RWPE2 (cell line): ENCODE measurements around the gene MTA1.

Experiments used
- ATAC-seq: fragments of 200-7000 bp; cut with Tn5 transposase; 3 replicates; pipeline ENCODE4 v1.9.1; 2021; ENCODE audit warnings: low read depth
- DNase-seq: peaks from one replicate; pipeline ENCODE4 v3.0.0-alpha.2; 2020; ENCODE audit warnings: low spot score
- H3K27ac ChIP-seq: fragments of 450-650 bp; 2 replicates; pipeline ENCODE4 v1.5.1; 2017; ENCODE audit warnings: mild to moderate bottlenecking; ENCODE audit not compliant: poor library complexity, severe bottlenecking
- H3K27me3 ChIP-seq: fragments of 250-450 bp; sonication (Bioruptor Pico); 2 replicates; pipeline ENCODE4 v1.5.1; 2021; ENCODE audit warnings: mild to moderate bottlenecking, moderate library complexity; ENCODE audit not compliant: insufficient read depth, poor library complexity, severe bottlenecking
- H3K36me3 ChIP-seq: fragments of 250-450 bp; sonication (Bioruptor Pico); 2 replicates; pipeline ENCODE4 v1.5.1; 2020; ENCODE audit warnings: low read depth, mild to moderate bottlenecking, moderate library complexity
- H3K4me1 ChIP-seq: fragments of 250-450 bp; sonication (Bioruptor Pico); 2 replicates; pipeline ENCODE4 v1.5.1; 2021; ENCODE audit warnings: mild to moderate bottlenecking, moderate library complexity; ENCODE audit not compliant: insufficient read depth, poor library complexity, severe bottlenecking
- H3K4me3 ChIP-seq: fragments of 250-450 bp; sonication (Bioruptor Pico); 2 replicates; pipeline ENCODE4 v1.5.1; 2021; ENCODE audit warnings: mild to moderate bottlenecking, moderate library complexity; ENCODE audit not compliant: severe bottlenecking
- H3K9me3 ChIP-seq: fragments of 250-450 bp; sonication (Bioruptor Pico); 2 replicates; pipeline ENCODE4 v1.5.1; 2021; ENCODE audit warnings: mild to moderate bottlenecking, moderate library complexity; ENCODE audit not compliant: severe bottlenecking
- TF ChIP-seq, protein P1 (sequence below): fragments of 450-650 bp; IDR thresholded peaks from one replicate; pipeline ENCODE4 v1.5.1; 2017; ENCODE audit warnings: mild to moderate bottlenecking, moderate library complexity; ENCODE audit not compliant: poor library complexity, severe bottlenecking

Gene MTA1

DNA sequence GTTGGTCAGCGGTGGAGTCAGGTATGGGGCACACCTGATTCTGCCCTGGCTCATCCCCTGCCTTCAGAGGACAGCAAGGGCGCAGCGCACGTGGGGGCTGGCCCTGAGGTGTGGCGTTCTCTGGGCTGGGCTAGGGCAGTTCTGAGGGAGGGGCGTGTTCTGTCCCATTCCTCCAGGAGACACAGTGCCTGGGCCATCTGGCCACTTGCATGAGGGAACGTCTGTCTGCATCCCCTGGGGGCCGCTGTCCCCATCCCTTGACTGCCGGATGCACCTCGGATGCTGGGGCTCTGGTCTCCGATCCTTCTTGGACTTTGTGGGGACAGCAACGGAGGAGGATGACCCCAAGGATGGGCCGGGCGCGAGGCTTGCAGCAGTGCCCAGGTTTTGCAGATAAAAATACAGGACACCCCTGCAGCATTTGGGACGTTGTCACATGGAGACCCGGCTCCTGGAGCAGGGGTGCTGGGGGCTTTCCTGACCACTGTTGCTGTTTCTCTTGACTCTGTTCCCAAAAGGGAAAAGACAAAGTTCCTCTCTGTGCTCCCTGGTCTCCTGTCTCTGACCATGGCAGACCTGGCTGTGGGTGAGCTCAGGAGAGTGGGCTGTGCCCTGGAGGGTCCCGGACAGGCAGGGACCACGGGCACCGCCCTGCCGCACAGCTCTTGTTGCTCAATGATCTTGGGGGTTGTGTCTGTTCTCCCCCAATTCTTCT lies 6.9 kb downstream of the MTA1 start:
- TF ChIP-seq, protein P1, sequence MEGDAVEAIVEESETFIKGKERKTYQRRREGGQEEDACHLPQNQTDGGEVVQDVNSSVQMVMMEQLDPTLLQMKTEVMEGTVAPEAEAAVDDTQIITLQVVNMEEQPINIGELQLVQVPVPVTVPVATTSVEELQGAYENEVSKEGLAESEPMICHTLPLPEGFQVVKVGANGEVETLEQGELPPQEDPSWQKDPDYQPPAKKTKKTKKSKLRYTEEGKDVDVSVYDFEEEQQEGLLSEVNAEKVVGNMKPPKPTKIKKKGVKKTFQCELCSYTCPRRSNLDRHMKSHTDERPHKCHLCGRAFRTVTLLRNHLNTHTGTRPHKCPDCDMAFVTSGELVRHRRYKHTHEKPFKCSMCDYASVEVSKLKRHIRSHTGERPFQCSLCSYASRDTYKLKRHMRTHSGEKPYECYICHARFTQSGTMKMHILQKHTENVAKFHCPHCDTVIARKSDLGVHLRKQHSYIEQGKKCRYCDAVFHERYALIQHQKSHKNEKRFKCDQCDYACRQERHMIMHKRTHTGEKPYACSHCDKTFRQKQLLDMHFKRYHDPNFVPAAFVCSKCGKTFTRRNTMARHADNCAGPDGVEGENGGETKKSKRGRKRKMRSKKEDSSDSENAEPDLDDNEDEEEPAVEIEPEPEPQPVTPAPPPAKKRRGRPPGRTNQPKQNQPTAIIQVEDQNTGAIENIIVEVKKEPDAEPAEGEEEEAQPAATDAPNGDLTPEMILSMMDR = no peak
- DNase-seq = peak; percentile 75
- no peak overlapping the region for H3K27ac ChIP-seq
- H3K9me3 ChIP-seq = no peaks in the 10 kb centered on the region
- H3K4me3 ChIP-seq = no peak overlapping the region
- peaks cover 60% of the 10 kb centered on the region for H3K36me3 ChIP-seq
- H3K27me3 ChIP-seq = no peaks in the 10 kb centered on the region
- H3K4me1 ChIP-seq = peaks cover 16% of the 10 kb centered on the region
- ATAC-seq = no peak

DNA sequence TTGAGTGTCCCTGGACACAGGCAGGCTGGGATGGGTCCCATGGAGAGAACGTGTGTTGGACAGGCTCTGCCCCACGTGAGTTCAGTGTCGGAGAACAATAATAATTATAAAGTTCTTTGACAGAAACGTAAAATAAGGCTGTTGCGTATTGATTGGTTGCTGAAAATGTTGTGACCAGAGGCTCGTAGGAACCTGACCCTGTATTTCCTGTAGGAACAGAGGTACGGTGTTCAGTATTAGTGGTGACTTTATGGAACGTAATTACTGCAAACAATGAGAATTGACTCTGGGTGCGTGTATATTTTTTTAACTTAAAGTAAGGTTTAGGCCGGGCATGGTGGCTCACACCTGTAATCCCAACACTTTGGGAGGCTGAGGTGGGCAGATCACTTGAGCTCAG lies 7.8 kb downstream of the MTA1 start:
- H3K4me3 ChIP-seq = no peak overlapping the region
- TF ChIP-seq, protein P1 = no peak
- ATAC-seq (no peak), DNase-seq (no peak)
- H3K4me1 ChIP-seq = peaks cover 16% of the 10 kb centered on the region
- H3K9me3 ChIP-seq = no peaks in the 10 kb centered on the region
- H3K36me3 ChIP-seq = peaks cover 63% of the 10 kb centered on the region
- no peaks in the 10 kb centered on the region for H3K27me3 ChIP-seq
- no peak overlapping the region for H3K27ac ChIP-seq

GRCh38 chr14:105427936-105428485 lies 8.4 kb downstream of the MTA1 start:
- H3K27me3 ChIP-seq = no peaks in the 10 kb centered on the region
- TF ChIP-seq, protein P1 = no peak
- no peak overlapping the region for H3K4me3 ChIP-seq
- DNase-seq = peak; percentile 25
- H3K36me3 ChIP-seq = peaks cover 66% of the 10 kb centered on the region
- H3K9me3 ChIP-seq = no peaks in the 10 kb centered on the region
- no peak for ATAC-seq
- peaks cover 16% of the 10 kb centered on the region for H3K4me1 ChIP-seq
- no peak overlapping the region for H3K27ac ChIP-seq

- Histone ChIP-seq H3K36me3 (peaks cover 58% of the 10 kb centered on the region), H3K27ac (peak overlapping the region; percentile 71), H3K27me3 (no peaks in the 10 kb centered on the region), H3K9me3 (no peaks in the 10 kb centered on the region), H3K4me1 (peaks cover 16% of the 10 kb centered on the region), H3K4me3 (no peak overlapping the region)
- no peak for ATAC-seq
- TF ChIP-seq, protein P1 = no peak
- DNase-seq = no peak
Measured at GRCh38 chr14:105430042-105430441, 10.4 kb downstream of the MTA1 start.

DNA sequence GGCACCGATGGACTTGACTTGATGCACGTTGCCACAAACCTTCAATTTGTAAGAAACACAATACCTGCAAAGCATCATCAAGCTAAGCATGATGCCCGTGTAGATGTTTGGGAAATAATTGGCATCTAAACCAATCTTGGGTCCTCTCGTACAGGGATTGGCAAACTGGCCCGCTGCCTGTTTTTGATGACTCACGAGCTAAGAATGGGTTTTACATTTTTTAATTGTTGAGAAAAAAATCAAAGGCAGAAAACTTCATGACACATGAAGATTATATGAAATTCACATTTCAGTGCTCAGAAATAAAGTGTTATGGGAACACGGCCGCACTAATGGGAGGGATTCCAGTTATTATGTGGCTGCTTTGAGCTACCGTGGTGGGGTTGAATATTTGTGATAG lies 10.9 kb downstream of the MTA1 start:
- TF ChIP-seq, protein P1 = no peak
- peak; percentile 89 for ATAC-seq
- H3K4me3 ChIP-seq = no peak overlapping the region
- no peaks in the 10 kb centered on the region for H3K9me3 ChIP-seq
- H3K27ac ChIP-seq = peak overlapping the region; percentile 71
- DNase-seq = peak; percentile 82
- H3K4me1 ChIP-seq = peaks cover 16% of the 10 kb centered on the region
- peaks cover 59% of the 10 kb centered on the region for H3K36me3 ChIP-seq
- H3K27me3 ChIP-seq = no peaks in the 10 kb centered on the region
